Body of pancreas (tissue), 4 donors: ENCODE results near the gene CDH4.

Source experiments
- CTCF ChIP-seq, 7 experiments: fragments of 450-650 bp in 4 of 7; fragments of 200-600 bp in 3 of 7; sonication (generic) in 3 of 7; IDR thresholded peaks; one replicate each; pipeline ENCODE4 v1.5.1; 2016 to 2019; ENCODE audit warnings: antibody characterized with exemption in 7 of 7
- POLR2A ChIP-seq, 3 donors: fragments of 450-650 bp; IDR thresholded peaks; one replicate each; pipeline ENCODE4 v1.6.1; 2016; ENCODE audit warnings: antibody characterized with exemption in 3 of 3, mild to moderate bottlenecking in 2 of 3

- TF ChIP-seq CTCF (IDR thresholded peaks at IDR 0.05) (no peak), POLR2A (IDR thresholded peaks at IDR 0.05) (no peak)
Measured at GRCh38 chr20:61533231-61533631, 281.2 kb downstream of the CDH4 start.
